Liver (tissue), 9 donors: ENCODE data around the gene LANCL3. TPM values are rescaled to one million over a fixed set of nuclear protein-coding genes. Genes with fewer than 3 reads are reported as not detected.

Experiments used
- DNase-seq: peaks from one replicate; pipeline ENCODE4 v3.0.0-alpha.2; 2017; ENCODE audit warnings: low spot score
- H3K27ac ChIP-seq, 2 donors: one replicate each; pipeline ENCODE4 v1.7.0; 2013; ENCODE audit warnings: inconsistent platforms in 2 of 2, low read length in 2 of 2, control low read depth in 1 of 2, low read depth in 1 of 2, mild to moderate bottlenecking in 1 of 2
- H3K27me3 ChIP-seq, 4 donors: one replicate each; pipeline versions ENCODE4 v1.6.1 to v1.7.0; 2013; ENCODE audit warnings: low read length in 3 of 4, inconsistent platforms in 1 of 4, mild to moderate bottlenecking in 1 of 4, moderate library complexity in 1 of 4; ENCODE audit not compliant: control insufficient read depth in 4 of 4, insufficient read depth in 4 of 4
- H3K36me3 ChIP-seq, 4 donors: one replicate each; pipeline versions ENCODE4 v1.6.1 to v1.7.0; 2013; ENCODE audit warnings: low read length in 3 of 4, mild to moderate bottlenecking in 3 of 4, low read depth in 1 of 4, moderate library complexity in 1 of 4; ENCODE audit not compliant: control insufficient read depth in 4 of 4, insufficient read depth in 3 of 4
- H3K4me1 ChIP-seq, 4 donors: one replicate each; pipeline versions ENCODE4 v1.6.1 to v1.7.0; 2013; ENCODE audit warnings: low read length in 3 of 4, mild to moderate bottlenecking in 3 of 4, moderate library complexity in 1 of 4; ENCODE audit not compliant: control insufficient read depth in 4 of 4, insufficient read depth in 4 of 4
- H3K4me3 ChIP-seq, 3 donors: one replicate each; pipeline versions ENCODE4 v1.6.1 to v1.7.0; 2013; ENCODE audit warnings: low read length in 3 of 3, control low read depth in 1 of 3, low read depth in 1 of 3, mild to moderate bottlenecking in 1 of 3
- H3K9ac ChIP-seq, 2 donors: one replicate each; pipeline ENCODE4 v1.7.0; 2013; ENCODE audit warnings: low read length in 2 of 2, mild to moderate bottlenecking in 2 of 2, moderate library complexity in 2 of 2, control low read depth in 1 of 2, low read depth in 1 of 2
- H3K9me3 ChIP-seq, 4 donors: one replicate each; pipeline versions ENCODE4 v1.6.1 to v1.7.0; 2013; ENCODE audit warnings: low read length in 3 of 4; ENCODE audit not compliant: control insufficient read depth in 4 of 4
- ATF3 ChIP-seq: IDR thresholded peaks from 2 replicates; pipeline ENCODE4 v1.6.1; 2016; ENCODE audit warnings: antibody characterized with exemption
- EGR1 ChIP-seq, 2 donors: IDR thresholded peaks; 2 replicates each; pipeline ENCODE4 v1.6.1; 2016 to 2018; ENCODE audit warnings: antibody characterized with exemption in 2 of 2, low read depth in 2 of 2
- FOXA1 ChIP-seq: IDR thresholded peaks from 2 replicates; pipeline ENCODE4 v1.6.1; 2016; ENCODE audit warnings: antibody characterized with exemption
- HNF4A ChIP-seq, 2 donors: conservative IDR thresholded peaks; 2 replicates each; pipeline ENCODE4 v1.6.1; 2016; ENCODE audit warnings: antibody characterized with exemption in 2 of 2, mild to moderate bottlenecking in 2 of 2
- JUND ChIP-seq, 2 donors: IDR thresholded peaks; 2 replicates each; pipeline ENCODE4 v1.6.1; 2016; ENCODE audit warnings: antibody characterized with exemption in 2 of 2
- NR2F2 ChIP-seq: IDR thresholded peaks from 2 replicates; pipeline ENCODE4 v1.6.1; 2016; ENCODE audit warnings: antibody characterized with exemption
- RXRA ChIP-seq, 2 donors: IDR thresholded peaks; 2 replicates each; pipeline ENCODE4 v1.6.1; 2017 to 2018; ENCODE audit warnings: antibody characterized with exemption in 2 of 2, mild to moderate bottlenecking in 1 of 2
- TAF1 ChIP-seq: conservative IDR thresholded peaks from 2 replicates; pipeline ENCODE4 v1.6.1; 2016; ENCODE audit warnings: antibody characterized with exemption, mild to moderate bottlenecking
- YY1 ChIP-seq: IDR thresholded peaks from 2 replicates; pipeline ENCODE4 v1.6.1; 2016; ENCODE audit warnings: antibody characterized with exemption, mild to moderate bottlenecking
- ZBTB33 ChIP-seq: IDR thresholded peaks from 2 replicates; pipeline ENCODE4 v1.6.1; 2016; ENCODE audit warnings: antibody characterized with exemption
- WGBS: extraction: QIAGEN DNeasy Blood & Tissue Kit; methylation state at CpG from one replicate; pipeline ENCODE4 v1.1.7; 2013; 5-methylcytosine and 5-hydroxymethylcytosine counted together
- polyA plus RNA-seq, 2 donors: library from polyadenylated mRNA; stranded (reverse) in 1 of 2; unstranded in 1 of 2; fragments of 200-250 nt in 1 of 2; fragments of >200 nt in 1 of 2; fragmentation: Nextera tagmentation in 1 of 2; extraction: Ambion mirVana in 1 of 2; gene quantifications; one replicate each; pipeline versions ENCODE4 v1.2.1 to v1.2.3, GENCODE V29; 2013 to 2015
- total RNA-seq, 2 donors: library from RNA; depleted of rRNA; stranded (reverse); fragments of >200 nt; gene quantifications; one replicate each; pipeline ENCODE4 v1.2.3, GENCODE V29; 2014
- donor health status: healthy.
- donor health status: healthy.
- donor health status: healthy.
- donor health status: healthy.
- donor health status: healthy.

The LANCL3 gene
- total and polyA plus RNA-seq, 4 donors: under 0.01 to 2.1 (median 0.01) TPM; not detected in 1

- Histone ChIP-seq H3K36me3 (peaks cover 0 to 2% (median 0%) of the 10 kb centered on the region in 4 donors), H3K4me1 (no peaks in the 10 kb centered on the region), H3K9ac (no peak overlapping the region), H3K9me3 (no peaks in the 10 kb centered on the region), H3K27me3 (no peaks in the 10 kb centered on the region), H3K4me3 (no peak overlapping the region), H3K27ac (no peak overlapping the region)
- no peak for DNase-seq
- TF ChIP-seq JUND (IDR thresholded peaks at IDR 0.05): no peak
- no peak for TF ChIP-seq ZBTB33
- TF ChIP-seq NR2F2: no peak
- no peak for TF ChIP-seq ATF3
- no peak for TF ChIP-seq YY1
- TF ChIP-seq FOXA1: no peak
- TF ChIP-seq HNF4A (conservative IDR thresholded peaks at IDR 0.05): no peak
- TF ChIP-seq TAF1: no peak
- TF ChIP-seq RXRA (IDR thresholded peaks at IDR 0.05): no peak
- no peak for TF ChIP-seq EGR1 (IDR thresholded peaks at IDR 0.05; ENCODE audit: low read depth in 2 of 2)
- WGBS: 92% methylated on average over 3 of the region's 3 CpGs
These were observed 154.9 kb downstream of the LANCL3 start for GRCh38 chrX:37726346-37726745.

Other genes with a start within 250 kb of the LANCL3 start
- gene PRRG1, start 222.3 kb upstream of the LANCL3 start, total RNA-seq: 1 to 10 TPM; 1.2 to 6.6 TPM
- 1 to 10 TPM; 1.7 to 1.8 TPM for gene PRRG1, start 222.3 kb upstream of the LANCL3 start, polyA plus RNA-seq
- 10 to 100 TPM in 1 of 2 donors, 1 to 10 TPM in 1; 3.0 to 68.4 TPM for gene XK, start 114.1 kb downstream of the LANCL3 start, total RNA-seq
- under 1 TPM; 0.83 to 0.98 TPM for gene XK, start 114.1 kb downstream of the LANCL3 start, polyA plus RNA-seq
- 10 to 100 TPM; 18.8 to 65.7 TPM for gene CYBB, start 208.4 kb downstream of the LANCL3 start, total RNA-seq
- gene CYBB, start 208.4 kb downstream of the LANCL3 start, polyA plus RNA-seq: 10 to 100 TPM in 1 of 2 donors, 1 to 10 TPM in 1; 2.8 to 10.2 TPM